Measurements from ENCODE around the gene SYNJ2.

SYNJ2 gene

DNA sequence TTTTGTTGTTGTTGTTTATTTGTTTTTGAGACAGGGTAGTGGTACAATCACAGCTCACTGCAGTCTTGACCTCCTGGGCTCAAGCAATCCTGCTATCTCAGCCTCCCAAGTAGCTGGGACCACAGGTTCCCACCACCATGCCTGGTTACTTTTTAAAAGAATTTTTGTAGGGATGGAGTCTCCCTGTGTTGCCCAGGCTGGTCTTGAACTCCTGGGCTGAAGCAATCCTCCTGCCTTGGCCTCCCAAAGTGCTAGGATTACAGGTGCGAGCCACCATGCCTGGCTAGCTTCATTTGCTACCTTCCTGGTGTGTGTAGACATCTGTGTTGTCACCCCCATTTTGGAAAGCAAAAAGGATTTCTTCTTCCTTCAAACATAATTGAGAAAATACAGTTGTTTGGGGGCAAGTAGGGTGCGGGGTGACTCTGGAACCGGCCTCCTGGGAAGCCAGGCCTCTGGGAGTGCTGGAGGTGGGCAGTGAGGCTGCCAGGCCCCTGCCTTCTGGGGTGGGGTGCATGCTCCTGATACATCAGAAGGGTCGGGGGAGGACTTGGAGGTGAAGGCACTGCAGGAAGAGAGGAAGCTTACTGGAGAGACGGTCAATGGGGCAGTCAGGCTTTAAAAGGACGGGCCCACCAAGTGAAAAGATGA lies 28.4 kb downstream of the SYNJ2 start:
- TF ChIP-seq, protein P1, sequence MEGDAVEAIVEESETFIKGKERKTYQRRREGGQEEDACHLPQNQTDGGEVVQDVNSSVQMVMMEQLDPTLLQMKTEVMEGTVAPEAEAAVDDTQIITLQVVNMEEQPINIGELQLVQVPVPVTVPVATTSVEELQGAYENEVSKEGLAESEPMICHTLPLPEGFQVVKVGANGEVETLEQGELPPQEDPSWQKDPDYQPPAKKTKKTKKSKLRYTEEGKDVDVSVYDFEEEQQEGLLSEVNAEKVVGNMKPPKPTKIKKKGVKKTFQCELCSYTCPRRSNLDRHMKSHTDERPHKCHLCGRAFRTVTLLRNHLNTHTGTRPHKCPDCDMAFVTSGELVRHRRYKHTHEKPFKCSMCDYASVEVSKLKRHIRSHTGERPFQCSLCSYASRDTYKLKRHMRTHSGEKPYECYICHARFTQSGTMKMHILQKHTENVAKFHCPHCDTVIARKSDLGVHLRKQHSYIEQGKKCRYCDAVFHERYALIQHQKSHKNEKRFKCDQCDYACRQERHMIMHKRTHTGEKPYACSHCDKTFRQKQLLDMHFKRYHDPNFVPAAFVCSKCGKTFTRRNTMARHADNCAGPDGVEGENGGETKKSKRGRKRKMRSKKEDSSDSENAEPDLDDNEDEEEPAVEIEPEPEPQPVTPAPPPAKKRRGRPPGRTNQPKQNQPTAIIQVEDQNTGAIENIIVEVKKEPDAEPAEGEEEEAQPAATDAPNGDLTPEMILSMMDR (conservative IDR thresholded peaks at IDR 0.05): no peak
- peak overlapping the region; percentile 90 for H3K27ac ChIP-seq

DNA sequence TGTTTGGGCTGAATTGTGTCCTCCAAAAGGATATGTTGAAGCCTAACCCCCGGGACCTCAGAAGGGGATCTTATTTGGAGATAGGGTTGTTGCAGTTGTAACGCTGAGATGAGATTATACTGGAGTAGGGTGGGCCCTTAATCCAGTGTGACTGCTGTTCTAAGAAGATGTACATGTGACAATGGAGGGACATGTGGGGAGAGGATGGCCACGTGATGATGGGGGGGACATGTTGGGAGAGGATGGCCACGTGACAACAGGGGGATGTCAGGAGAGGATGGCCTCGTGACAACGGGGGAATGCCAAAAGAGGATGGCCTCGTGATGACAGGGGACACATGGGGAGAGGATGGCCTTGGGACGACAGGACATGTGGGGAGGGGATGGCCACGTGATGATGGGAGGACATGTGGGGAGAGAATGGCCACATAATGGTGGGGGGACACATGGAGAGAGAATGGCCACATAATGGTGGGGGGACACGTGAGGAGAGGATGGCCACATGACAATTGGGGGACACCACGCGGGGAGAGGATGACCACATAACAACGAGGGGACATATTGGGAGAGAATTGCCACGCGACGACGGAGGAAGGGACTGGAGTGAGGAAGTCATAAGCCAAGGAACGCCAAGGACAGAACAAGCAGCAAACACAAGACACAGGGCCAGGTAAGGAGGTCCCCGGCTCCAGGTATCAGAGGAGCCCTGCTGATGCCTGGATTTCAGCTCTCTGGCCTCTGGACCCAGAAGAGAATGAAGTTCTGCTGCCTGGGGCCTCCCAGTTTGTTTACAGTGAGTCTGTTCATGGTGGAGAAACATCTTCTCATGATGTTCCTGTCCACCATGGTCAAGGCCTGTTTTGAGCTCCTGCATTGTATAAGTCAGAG lies 29.2 kb downstream of the SYNJ2 start:
- H3K27ac ChIP-seq: peak overlapping the region; percentile 90

DNA sequence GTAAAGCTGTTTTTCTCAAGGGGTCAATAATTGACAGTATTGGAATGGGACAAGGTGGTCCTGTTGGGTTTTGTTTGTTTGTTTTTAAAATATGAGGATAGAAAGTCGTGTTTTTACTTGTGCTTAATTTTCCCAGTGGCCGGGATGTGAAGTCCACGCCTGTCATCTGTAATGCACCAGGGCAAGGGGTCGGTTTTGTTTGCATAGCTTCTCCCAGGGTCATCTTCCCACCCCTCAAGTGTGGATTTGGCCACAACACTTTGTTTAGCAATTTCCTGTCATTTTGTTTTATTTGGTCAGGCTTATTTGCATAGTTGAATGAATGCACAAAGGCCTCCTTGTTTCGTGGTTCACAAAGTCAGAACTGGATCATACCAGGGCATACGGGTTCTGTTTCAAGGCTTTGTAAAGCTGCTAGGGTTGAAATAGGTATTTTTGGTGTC lies 29.8 kb downstream of the SYNJ2 start:
- TF ChIP-seq, protein P1 (conservative IDR thresholded peaks at IDR 0.05): no peak; the same call in 1 of the 2 replicates
- H3K27ac ChIP-seq: peak overlapping the region; percentile 90

More for the DNA sequence above, 29.2 kb downstream of the SYNJ2 start:
- TF ChIP-seq, protein P1 (conservative IDR thresholded peaks at IDR 0.05): no peak

DNA sequence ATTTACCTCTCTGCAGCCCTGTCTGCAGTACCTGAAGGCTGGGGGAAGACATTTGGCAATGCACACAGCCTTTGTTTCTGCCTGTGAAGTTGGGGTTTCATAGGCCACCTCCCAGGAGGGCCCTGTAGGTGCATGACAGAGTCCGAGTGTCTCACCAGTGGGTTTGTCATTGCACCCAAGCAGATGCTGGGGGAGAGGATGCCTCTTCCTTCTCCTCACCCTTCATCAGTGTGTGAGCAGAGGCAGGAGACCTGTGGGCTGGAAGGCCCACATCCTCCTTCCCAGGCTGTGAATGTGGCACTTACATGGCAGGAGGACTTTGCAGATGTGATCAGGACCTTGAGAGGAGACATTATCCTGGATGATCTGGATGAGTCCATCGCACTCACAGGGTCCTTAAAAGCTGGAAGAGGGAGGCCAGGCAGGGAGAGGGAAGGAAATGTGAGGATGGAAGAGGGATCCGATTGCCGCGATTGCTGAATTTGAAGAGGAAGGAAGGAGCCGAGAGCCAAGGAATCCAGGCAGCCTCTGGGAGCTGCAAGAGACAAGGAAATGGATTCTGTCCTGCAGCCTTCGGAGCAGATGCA lies 30.4 kb downstream of the SYNJ2 start:
- H3K27ac ChIP-seq: peak overlapping the region; percentile 90

DNA sequence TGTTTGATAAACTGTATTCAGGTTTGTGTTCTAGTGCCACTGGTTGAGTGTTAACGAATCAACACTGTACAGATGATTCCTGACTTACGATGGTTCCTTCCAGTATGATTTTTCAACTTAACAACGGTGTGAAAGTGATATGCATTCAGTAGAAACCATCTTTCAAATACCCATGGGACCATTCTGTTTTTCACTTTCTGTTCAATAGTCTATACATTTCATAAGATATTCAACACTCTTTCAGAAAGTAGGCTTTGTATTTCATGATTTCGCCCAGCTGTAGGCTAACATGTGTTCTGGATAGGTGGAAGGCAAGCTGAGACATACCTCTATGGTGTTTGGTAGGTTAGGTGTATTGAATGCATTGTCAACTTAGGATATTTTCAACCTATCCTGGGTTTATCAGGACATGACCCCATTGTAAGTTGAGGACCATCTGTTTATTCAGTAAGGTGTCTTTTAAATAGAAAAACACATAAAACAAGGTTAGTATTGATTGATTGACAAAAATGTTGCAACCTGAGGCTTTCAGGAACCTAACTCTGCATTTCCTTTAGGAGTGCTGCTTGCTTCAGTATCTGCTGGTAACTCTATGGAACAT lies 32.3 kb downstream of the SYNJ2 start:
- TF ChIP-seq, protein P1 (conservative IDR thresholded peaks at IDR 0.05): no peak
- H3K27ac ChIP-seq: no peak overlapping the region

More for the DNA sequence above, 30.4 kb downstream of the SYNJ2 start:
- TF ChIP-seq, protein P1 (conservative IDR thresholded peaks at IDR 0.05): no peak

DNA sequence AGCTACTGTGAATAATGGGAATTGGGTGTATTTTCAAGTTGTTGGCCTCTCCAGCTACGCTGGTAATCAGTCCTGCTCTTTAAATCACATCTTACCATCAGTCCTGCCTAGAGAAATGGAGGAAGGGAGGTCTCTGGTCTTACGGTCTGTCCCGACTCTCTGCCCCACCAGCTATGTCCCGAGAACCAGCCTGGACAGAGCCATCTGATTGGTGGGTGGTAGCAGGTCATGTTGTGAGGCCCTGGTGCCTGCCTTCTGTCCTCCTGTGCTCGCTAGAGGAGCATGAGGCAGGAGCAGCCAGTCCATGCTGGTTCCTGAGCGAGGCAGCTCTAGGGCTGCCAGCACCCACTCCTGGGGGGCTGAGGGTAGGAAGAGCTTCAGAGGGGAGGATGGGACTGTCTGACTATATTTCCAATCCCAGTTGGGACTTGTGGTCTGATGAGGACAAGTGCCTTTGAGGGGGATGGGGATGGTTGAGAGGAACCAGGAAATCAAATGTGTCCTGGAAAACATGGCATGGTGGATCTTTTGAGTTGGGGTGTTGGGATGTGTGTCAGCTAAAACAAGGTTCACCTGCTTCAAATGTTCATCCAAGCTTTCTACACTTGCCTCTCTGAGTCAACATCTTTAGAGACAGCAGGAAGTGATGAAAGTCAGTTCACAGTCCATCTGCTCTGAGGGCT lies 33.0 kb downstream of the SYNJ2 start:
- TF ChIP-seq, protein P1 (conservative IDR thresholded peaks at IDR 0.05): no peak
- no peak overlapping the region for H3K27ac ChIP-seq
